ENCODE measurements around the gene MGARP. TPM values are rescaled to one million over a fixed set of nuclear protein-coding genes. Genes with fewer than 3 reads are reported as not detected.

Gene MGARP
- total and polyA plus RNA-seq, 9 of the 15 experiments (the other 6 are each of a cell fraction or from before 2014, with no cell fraction given): 0.11 to 0.45 (median 0.23) TPM; not detected in 4

GRCh38 chr4:139301821-139302611 lies 22.0 kb upstream of the MGARP start, which contains the start of gene NDUFC1 (continued):
- TF ChIP-seq, protein P1, sequence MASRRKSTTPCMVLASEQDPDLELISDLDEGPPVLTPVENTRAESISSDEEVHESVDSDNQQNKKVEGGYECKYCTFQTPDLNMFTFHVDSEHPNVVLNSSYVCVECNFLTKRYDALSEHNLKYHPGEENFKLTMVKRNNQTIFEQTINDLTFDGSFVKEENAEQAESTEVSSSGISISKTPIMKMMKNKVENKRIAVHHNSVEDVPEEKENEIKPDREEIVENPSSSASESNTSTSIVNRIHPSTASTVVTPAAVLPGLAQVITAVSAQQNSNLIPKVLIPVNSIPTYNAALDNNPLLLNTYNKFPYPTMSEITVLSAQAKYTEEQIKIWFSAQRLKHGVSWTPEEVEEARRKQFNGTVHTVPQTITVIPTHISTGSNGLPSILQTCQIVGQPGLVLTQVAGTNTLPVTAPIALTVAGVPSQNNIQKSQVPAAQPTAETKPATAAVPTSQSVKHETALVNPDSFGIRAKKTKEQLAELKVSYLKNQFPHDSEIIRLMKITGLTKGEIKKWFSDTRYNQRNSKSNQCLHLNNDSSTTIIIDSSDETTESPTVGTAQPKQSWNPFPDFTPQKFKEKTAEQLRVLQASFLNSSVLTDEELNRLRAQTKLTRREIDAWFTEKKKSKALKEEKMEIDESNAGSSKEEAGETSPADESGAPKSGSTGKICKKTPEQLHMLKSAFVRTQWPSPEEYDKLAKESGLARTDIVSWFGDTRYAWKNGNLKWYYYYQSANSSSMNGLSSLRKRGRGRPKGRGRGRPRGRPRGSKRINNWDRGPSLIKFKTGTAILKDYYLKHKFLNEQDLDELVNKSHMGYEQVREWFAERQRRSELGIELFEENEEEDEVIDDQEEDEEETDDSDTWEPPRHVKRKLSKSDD (conservative IDR thresholded peaks at IDR 0.05; ENCODE audit: low read length): no peak
- TF ChIP-seq FUS (optimal IDR thresholded peaks at IDR 0.05; ENCODE audit: low read depth, low read length) (no peak), SUPT5H (IDR thresholded peaks at IDR 0.05) (peak; percentile 17; the same call in 1 of the 2 replicates), BRCA1 (IDR thresholded peaks at IDR 0.05) (no peak), BRCA1 (CRISPR knock-in tag; IDR thresholded peaks at IDR 0.05) (no peak), TARDBP (IDR thresholded peaks at IDR 0.05) (no peak), NR3C1 (CRISPR knock-in tag; IDR thresholded peaks at IDR 0.05) (no peak), NR2C1 (IDR thresholded peaks at IDR 0.05) (peak; percentile 31; the same call in 1 of the 2 replicates), NR2C1 (tag; IDR thresholded peaks at IDR 0.05) (peak; percentile 8), ZNF143 (CRISPR knock-in tag; IDR thresholded peaks at IDR 0.05) (no peak), PTTG1 (tag; IDR thresholded peaks at IDR 0.05; ENCODE audit: low read depth) (no peak), WHSC1 (IDR thresholded peaks at IDR 0.05; ENCODE audit: low read length) (no peak), TCF7 (IDR thresholded peaks at IDR 0.05; ENCODE audit: borderline replicate concordance) (no peak), LEF1 (IDR thresholded peaks at IDR 0.05) (no peak), ZFPM2 (CRISPR knock-in tag; IDR thresholded peaks at IDR 0.05) (no peak), ZNF263 (CRISPR knock-in tag; IDR thresholded peaks at IDR 0.05; ENCODE audit: borderline replicate concordance) (peak; percentile 61; the same call in 1 of the 2 replicates), PRDM10 (IDR thresholded peaks at IDR 0.05; ENCODE audit: partially characterized antibody) (peak; percentile 87), GABPA (tag; conservative IDR thresholded peaks at IDR 0.05; ENCODE audit: low read depth) (peak; percentile 19; the same call in 1 of the 2 replicates), ZBTB17 (CRISPR knock-in tag; IDR thresholded peaks at IDR 0.05) (0 out of 2 replicates have a peak, but pooled peaks have one; percentile 8), ZNF3 (CRISPR knock-in tag; IDR thresholded peaks at IDR 0.05) (no peak), NR4A1 (CRISPR knock-in tag; IDR thresholded peaks at IDR 0.05) (no peak), NR4A1 (tag; IDR thresholded peaks at IDR 0.05) (no peak)
- TF ChIP-seq, protein P2, sequence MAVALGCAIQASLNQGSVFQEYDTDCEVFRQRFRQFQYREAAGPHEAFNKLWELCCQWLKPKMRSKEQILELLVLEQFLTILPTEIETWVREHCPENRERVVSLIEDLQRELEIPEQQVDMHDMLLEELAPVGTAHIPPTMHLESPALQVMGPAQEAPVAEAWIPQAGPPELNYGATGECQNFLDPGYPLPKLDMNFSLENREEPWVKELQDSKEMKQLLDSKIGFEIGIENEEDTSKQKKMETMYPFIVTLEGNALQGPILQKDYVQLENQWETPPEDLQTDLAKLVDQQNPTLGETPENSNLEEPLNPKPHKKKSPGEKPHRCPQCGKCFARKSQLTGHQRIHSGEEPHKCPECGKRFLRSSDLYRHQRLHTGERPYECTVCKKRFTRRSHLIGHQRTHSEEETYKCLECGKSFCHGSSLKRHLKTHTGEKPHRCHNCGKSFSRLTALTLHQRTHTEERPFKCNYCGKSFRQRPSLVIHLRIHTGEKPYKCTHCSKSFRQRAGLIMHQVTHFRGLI (CRISPR knock-in tag; IDR thresholded peaks at IDR 0.05): no peak

Measured in K562 (cell line).